LNCaP clone FGC (cell line): ENCODE results near the gene BRSK2.
"Not testable (repeated sequence)": the region's sequence is repeated elsewhere in the genome, so short reads cannot be mapped to it uniquely, and the experiment has no call there.

Experiments
- DNase-seq: peaks from one replicate; pipeline ENCODE4 v3.0.0-alpha.2; 2011; ENCODE audit warnings: low read depth
- H3K4me3 ChIP-seq: 2 replicates; pipeline ENCODE4 v1.5.1; 2011; ENCODE audit warnings: mild to moderate bottlenecking, low read depth, low read length, control low read depth
- TF ChIP-seq, protein P1 (sequence below): IDR thresholded peaks from 2 replicates; pipeline ENCODE4 v1.5.1; 2012; ENCODE audit warnings: mild to moderate bottlenecking; ENCODE audit not compliant: control insufficient read depth, insufficient read depth; ENCODE audit errors: extremely low read depth

BRSK2 gene

DNA sequence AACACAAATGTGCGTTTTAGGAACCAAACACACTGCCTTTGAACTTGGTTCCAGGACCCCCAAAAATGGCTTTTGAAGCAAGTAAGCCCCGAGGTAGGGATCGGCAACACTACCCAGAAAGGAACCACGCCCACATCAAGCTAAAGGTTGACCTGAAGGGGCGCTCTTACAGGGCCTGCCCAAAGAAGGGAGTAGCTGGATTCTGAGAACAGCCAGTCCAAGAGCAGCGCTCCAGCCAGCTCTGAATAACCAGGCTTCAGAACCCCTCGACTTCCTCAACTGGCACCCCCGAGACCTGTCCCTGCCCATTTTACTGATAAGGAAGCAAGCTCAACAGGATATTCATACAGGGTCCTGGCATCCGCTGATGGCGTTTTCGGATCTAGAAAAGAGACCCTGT lies 115.7 kb downstream of the BRSK2 start:
- TF ChIP-seq, protein P1, sequence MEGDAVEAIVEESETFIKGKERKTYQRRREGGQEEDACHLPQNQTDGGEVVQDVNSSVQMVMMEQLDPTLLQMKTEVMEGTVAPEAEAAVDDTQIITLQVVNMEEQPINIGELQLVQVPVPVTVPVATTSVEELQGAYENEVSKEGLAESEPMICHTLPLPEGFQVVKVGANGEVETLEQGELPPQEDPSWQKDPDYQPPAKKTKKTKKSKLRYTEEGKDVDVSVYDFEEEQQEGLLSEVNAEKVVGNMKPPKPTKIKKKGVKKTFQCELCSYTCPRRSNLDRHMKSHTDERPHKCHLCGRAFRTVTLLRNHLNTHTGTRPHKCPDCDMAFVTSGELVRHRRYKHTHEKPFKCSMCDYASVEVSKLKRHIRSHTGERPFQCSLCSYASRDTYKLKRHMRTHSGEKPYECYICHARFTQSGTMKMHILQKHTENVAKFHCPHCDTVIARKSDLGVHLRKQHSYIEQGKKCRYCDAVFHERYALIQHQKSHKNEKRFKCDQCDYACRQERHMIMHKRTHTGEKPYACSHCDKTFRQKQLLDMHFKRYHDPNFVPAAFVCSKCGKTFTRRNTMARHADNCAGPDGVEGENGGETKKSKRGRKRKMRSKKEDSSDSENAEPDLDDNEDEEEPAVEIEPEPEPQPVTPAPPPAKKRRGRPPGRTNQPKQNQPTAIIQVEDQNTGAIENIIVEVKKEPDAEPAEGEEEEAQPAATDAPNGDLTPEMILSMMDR, result no peak
- DNase-seq, result no peak
- no peak overlapping the region for H3K4me3 ChIP-seq

DNA sequence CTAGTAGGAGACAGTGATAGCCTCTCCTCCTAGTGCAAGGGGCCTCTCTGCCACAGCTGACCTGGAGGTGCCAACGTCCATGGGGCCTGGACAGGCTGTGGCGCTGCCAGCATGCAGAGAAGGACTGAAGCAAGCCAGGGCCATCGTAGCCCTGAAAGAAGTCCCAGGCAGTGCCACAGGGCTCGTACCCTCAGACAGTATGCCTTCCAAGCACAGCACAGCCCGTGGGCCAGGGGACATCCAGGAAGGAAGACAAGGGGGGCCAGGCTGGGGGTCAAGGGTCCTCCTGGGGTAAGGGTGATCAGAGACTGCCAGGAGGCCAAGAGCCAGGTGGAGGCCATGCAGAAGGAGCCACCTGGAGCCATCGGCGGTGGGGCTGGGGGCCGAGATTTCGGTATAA lies 117.2 kb downstream of the BRSK2 start:
- H3K4me3 ChIP-seq, result no peak overlapping the region
- no peak for DNase-seq
- TF ChIP-seq, protein P1, result no peak

DNA sequence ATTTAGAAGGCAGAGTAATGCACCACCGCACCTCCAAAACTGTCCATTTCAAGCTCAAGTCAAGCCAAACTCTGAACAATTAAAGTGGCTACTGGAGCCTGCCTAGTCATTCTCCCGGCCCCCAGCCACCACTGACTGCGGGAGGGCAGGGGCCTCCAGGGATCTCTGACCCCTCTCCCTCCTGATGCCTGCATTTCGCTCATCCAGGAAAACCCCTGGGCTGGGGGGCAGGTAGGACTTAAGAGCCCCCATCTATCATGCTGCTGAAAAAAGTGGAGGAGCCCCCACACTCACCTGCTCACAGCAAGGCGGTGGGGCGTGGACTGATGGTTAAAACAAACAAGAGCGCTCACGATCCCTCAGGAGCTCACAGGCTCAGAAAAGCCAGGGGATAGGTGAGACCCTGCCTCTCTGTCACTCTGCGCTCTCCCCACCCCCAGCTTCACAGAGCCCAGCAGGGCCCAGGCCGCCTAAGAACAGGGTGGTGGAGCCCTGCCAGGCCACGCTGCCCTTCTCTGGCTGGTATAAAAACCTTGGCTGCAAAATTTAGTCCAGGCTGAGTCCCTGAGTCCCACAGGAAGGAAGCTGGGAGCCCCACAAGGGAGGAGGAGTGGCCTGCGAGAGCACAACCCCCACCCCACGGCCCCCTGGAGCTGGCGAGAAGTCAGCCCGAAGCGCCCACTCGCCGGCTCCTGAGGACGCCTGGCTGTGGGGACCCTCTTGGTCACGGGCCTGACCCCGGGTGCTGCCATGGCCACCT lies 117.8 kb downstream of the BRSK2 start:
- TF ChIP-seq, protein P1, result no peak
- DNase-seq, result no peak

DNA sequence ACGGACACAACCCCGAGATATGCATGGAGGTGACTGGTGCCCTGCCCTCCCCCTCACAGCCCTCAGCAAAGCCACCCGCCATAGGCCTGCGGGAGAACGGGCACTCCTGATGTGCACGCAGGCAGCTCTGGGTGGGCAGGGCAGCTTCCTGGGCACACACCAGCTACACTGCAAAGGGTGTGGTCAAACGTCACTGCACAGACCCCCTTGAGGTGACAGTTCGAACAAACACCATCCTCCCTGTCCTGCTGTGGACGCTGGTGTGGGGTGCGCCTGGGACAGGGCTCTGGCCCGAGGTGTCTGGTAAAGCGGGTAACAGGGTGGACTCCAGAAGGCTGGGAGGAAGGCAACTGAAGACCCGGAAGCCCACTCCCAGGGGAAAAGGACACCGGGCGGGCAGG lies 118.8 kb downstream of the BRSK2 start:
- no peak for DNase-seq
- TF ChIP-seq, protein P1, result no peak
- no peak overlapping the region for H3K4me3 ChIP-seq

More for the DNA sequence above, 117.8 kb downstream of the BRSK2 start:
- no peak overlapping the region for H3K4me3 ChIP-seq

DNA sequence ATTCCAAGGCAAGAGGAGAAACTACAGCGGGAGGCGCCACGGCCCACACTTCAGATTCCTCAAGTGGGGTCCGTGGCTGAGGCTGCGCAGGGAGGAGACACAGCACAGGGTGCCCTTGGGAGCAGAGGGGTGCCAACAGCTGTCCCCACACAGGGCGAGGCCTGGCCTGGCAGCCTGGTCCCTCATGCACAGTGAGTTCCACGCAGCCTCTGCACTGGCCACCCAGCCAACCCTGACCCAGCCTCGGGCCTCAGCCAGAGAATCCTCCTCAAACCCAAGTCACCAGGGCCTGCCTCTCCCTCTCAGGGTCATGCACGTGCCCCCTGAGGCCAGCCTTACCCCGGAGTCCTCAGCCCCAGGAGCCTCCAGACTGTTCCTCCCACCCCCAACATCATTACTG lies 119.3 kb downstream of the BRSK2 start:
- H3K4me3 ChIP-seq, result no peak overlapping the region
- TF ChIP-seq, protein P1, result no peak
- DNase-seq, result no peak

DNA sequence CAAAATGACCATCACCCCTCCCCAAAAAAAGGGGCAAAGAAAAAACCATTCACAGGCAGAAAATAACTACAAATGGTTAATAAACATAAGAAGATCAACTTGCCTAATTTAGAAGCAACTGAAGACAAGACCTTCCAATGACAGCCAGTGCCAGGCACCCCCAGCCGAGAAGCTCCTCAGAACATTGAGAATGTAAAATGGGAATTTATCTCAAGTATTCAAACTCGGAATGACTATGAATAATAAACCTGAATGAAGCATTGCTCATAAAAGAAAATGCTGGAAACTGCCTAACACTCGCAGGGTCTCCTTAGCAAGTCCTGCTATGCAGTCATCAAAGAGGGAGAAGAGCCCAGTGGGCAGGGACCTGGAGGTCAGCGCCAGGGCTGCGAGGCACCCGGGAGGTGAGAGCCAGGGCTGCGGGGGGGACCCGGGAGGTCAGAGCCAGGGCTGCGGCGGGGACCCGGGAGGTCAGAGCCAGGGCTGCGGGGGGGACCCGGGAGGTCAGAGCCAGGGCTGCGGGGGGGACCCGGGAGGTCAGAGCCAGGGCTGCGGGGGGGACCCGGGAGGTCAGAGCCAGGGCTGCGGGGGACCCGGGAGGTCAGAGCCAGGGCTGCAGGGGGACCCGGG lies 120.0 kb downstream of the BRSK2 start:
- no peak overlapping the region for H3K4me3 ChIP-seq
- TF ChIP-seq, protein P1, result no peak
- no peak for DNase-seq

DNA sequence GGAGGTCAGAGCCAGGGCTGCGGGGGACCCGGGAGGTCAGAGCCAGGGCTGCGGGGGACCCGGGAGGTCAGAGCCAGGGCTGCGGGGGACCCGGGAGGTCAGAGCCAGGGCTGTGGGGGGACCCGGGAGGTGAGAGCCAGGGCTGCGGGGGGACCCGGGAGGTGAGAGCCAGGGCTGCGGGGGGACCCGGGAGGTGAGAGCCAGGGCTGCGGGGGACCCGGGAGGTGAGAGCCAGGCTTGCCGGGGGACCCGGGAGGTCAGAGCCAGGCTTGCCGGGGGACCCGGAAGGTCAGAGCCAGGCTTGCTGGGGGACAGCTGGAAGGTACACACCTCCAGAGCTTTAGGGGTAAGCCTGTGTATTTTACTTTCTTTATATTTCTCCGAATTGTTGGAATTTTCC lies 120.6 kb downstream of the BRSK2 start:
- not testable (repeated sequence) for DNase-seq, H3K4me3 ChIP-seq
